Liver (tissue), 9 donors: ENCODE data around the gene FRMD4B. TPM values are rescaled to one million over a fixed set of nuclear protein-coding genes. Genes with fewer than 3 reads are reported as not detected.
A peak's percentile ranks its signal among the peaks of the same experiment; 100 is the strongest.

Experiments
- DNase-seq: peaks from one replicate; pipeline ENCODE4 v3.0.0-alpha.2; 2017; ENCODE audit warnings: low spot score
- H3K27ac ChIP-seq, 2 donors: one replicate each; pipeline ENCODE4 v1.7.0; 2013; ENCODE audit warnings: inconsistent platforms in 2 of 2, low read length in 2 of 2, control low read depth in 1 of 2, low read depth in 1 of 2, mild to moderate bottlenecking in 1 of 2
- H3K27me3 ChIP-seq, 4 donors: one replicate each; pipeline versions ENCODE4 v1.6.1 to v1.7.0; 2013; ENCODE audit warnings: low read length in 3 of 4, inconsistent platforms in 1 of 4, mild to moderate bottlenecking in 1 of 4, moderate library complexity in 1 of 4; ENCODE audit not compliant: control insufficient read depth in 4 of 4, insufficient read depth in 4 of 4
- H3K36me3 ChIP-seq, 4 donors: one replicate each; pipeline versions ENCODE4 v1.6.1 to v1.7.0; 2013; ENCODE audit warnings: low read length in 3 of 4, mild to moderate bottlenecking in 3 of 4, low read depth in 1 of 4, moderate library complexity in 1 of 4; ENCODE audit not compliant: control insufficient read depth in 4 of 4, insufficient read depth in 3 of 4
- H3K4me1 ChIP-seq, 4 donors: one replicate each; pipeline versions ENCODE4 v1.6.1 to v1.7.0; 2013; ENCODE audit warnings: low read length in 3 of 4, mild to moderate bottlenecking in 3 of 4, moderate library complexity in 1 of 4; ENCODE audit not compliant: control insufficient read depth in 4 of 4, insufficient read depth in 4 of 4
- H3K4me3 ChIP-seq, 3 donors: one replicate each; pipeline versions ENCODE4 v1.6.1 to v1.7.0; 2013; ENCODE audit warnings: low read length in 3 of 3, control low read depth in 1 of 3, low read depth in 1 of 3, mild to moderate bottlenecking in 1 of 3
- H3K9ac ChIP-seq, 2 donors: one replicate each; pipeline ENCODE4 v1.7.0; 2013; ENCODE audit warnings: low read length in 2 of 2, mild to moderate bottlenecking in 2 of 2, moderate library complexity in 2 of 2, control low read depth in 1 of 2, low read depth in 1 of 2
- H3K9me3 ChIP-seq, 4 donors: one replicate each; pipeline versions ENCODE4 v1.6.1 to v1.7.0; 2013; ENCODE audit warnings: low read length in 3 of 4; ENCODE audit not compliant: control insufficient read depth in 4 of 4
- FOXA1 ChIP-seq: IDR thresholded peaks from 2 replicates; pipeline ENCODE4 v1.6.1; 2016; ENCODE audit warnings: antibody characterized with exemption
- FOXA2 ChIP-seq: IDR thresholded peaks from 2 replicates; pipeline ENCODE4 v1.6.1; 2016; ENCODE audit warnings: antibody characterized with exemption
- GABPA ChIP-seq, 2 donors: IDR thresholded peaks in 1 of 2; conservative IDR thresholded peaks in 1 of 2; 2 replicates each; pipeline ENCODE4 v1.6.1; 2016; ENCODE audit warnings: antibody characterized with exemption in 2 of 2, mild to moderate bottlenecking in 1 of 2, moderate library complexity in 1 of 2
- HNF4A ChIP-seq, 2 donors: conservative IDR thresholded peaks; 2 replicates each; pipeline ENCODE4 v1.6.1; 2016; ENCODE audit warnings: antibody characterized with exemption in 2 of 2, mild to moderate bottlenecking in 2 of 2
- MAX ChIP-seq: IDR thresholded peaks from 2 replicates; pipeline ENCODE4 v1.6.1; 2016; ENCODE audit warnings: antibody characterized with exemption
- NR2F2 ChIP-seq: IDR thresholded peaks from 2 replicates; pipeline ENCODE4 v1.6.1; 2016; ENCODE audit warnings: antibody characterized with exemption
- REST ChIP-seq: IDR thresholded peaks from 2 replicates; pipeline ENCODE4 v1.6.1; 2016; ENCODE audit warnings: antibody characterized with exemption, mild to moderate bottlenecking
- ZBTB33 ChIP-seq: IDR thresholded peaks from 2 replicates; pipeline ENCODE4 v1.6.1; 2016; ENCODE audit warnings: antibody characterized with exemption
- WGBS: extraction: QIAGEN DNeasy Blood & Tissue Kit; methylation state at CpG from one replicate; pipeline ENCODE4 v1.1.7; 2013; 5-methylcytosine and 5-hydroxymethylcytosine counted together
- polyA plus RNA-seq, 2 donors: library from polyadenylated mRNA; stranded (reverse) in 1 of 2; unstranded in 1 of 2; fragments of 200-250 nt in 1 of 2; fragments of >200 nt in 1 of 2; fragmentation: Nextera tagmentation in 1 of 2; extraction: Ambion mirVana in 1 of 2; gene quantifications; one replicate each; pipeline versions ENCODE4 v1.2.1 to v1.2.3, GENCODE V29; 2013 to 2015
- total RNA-seq, 2 donors: library from RNA; depleted of rRNA; stranded (reverse); fragments of >200 nt; gene quantifications; one replicate each; pipeline ENCODE4 v1.2.3, GENCODE V29; 2014
- donor health status: healthy.
- donor health status: healthy.
- donor health status: healthy.
- donor health status: healthy.
- donor health status: healthy.

FRMD4B gene
- total and polyA plus RNA-seq, 4 donors = 7.3 to 22.6 (median 15.0) TPM

- H3K4me3 ChIP-seq = no peak overlapping the region
- peaks cover 0 to 3% (median 0%) of the 10 kb centered on the region in 4 donors for H3K4me1 ChIP-seq
- no peak overlapping the region for H3K9ac ChIP-seq
- no peaks in the 10 kb centered on the region for H3K27me3 ChIP-seq
- H3K27ac ChIP-seq = no peak overlapping the region
- WGBS = 89% methylated on average over 1 of the region's 1 CpG
- peaks cover 0 to 3% (median 0%) of the 10 kb centered on the region in 4 donors for H3K9me3 ChIP-seq
- no peak for DNase-seq
- TF ChIP-seq MAX (no peak), GABPA (IDR thresholded peaks at IDR 0.05 in 1 of 2, conservative IDR thresholded peaks at IDR 0.05 in 1 of 2) (no peak), ZBTB33 (no peak)
- H3K36me3 ChIP-seq = no peaks in the 10 kb centered on the region
Observed at GRCh38 chr3:69391554-69391953, 5.7 kb upstream of the FRMD4B start.

- Histone ChIP-seq H3K27ac (no peak overlapping the region), H3K4me1 (peaks cover 0 to 10% (median 4%) of the 10 kb centered on the region in 4 donors), H3K36me3 (no peaks in the 10 kb centered on the region), H3K4me3 (no peak overlapping the region), H3K9me3 (peaks cover 0 to 3% (median 0%) of the 10 kb centered on the region in 4 donors), H3K9ac (no peak overlapping the region), H3K27me3 (peaks cover 0 to under 1% (median 0%) of the 10 kb centered on the region in 4 donors)
- WGBS = 85% methylated on average over 5 of the region's 5 CpGs
- no peak for TF ChIP-seq GABPA (IDR thresholded peaks at IDR 0.05 in 1 of 2, conservative IDR thresholded peaks at IDR 0.05 in 1 of 2)
- TF ChIP-seq NR2F2 = no peak
- no peak for TF ChIP-seq REST
- no peak for TF ChIP-seq FOXA1
- TF ChIP-seq FOXA2 = no peak
- DNase-seq = no peak
Observed at GRCh38 chr3:69390771-69391170, 4.9 kb upstream of the FRMD4B start.

- WGBS = 51% methylated on average over 4 of the region's 4 CpGs
- Histone ChIP-seq H3K9me3 (peaks cover 0 to 3% (median 0%) of the 10 kb centered on the region in 4 donors), H3K4me1 (peaks cover 5 to 15% (median 10%) of the 10 kb centered on the region in 4 donors), H3K9ac (no peak overlapping the region), H3K27me3 (peaks cover 0 to 5% (median under 1%) of the 10 kb centered on the region in 4 donors), H3K4me3 (no peak overlapping the region), H3K36me3 (no peaks in the 10 kb centered on the region), H3K27ac (no peak overlapping the region)
- TF ChIP-seq HNF4A (conservative IDR thresholded peaks at IDR 0.05) (no peak), NR2F2 (peak; percentile 36)
- DNase-seq = no peak
Observed at GRCh38 chr3:69389520-69390248, 3.8 kb upstream of the FRMD4B start.
